Lower leg skin (tissue), 3 donors: ENCODE data around the gene SMIM22.

Experiments used
- POLR2A ChIP-seq, 2 donors: fragments of 450-650 bp; IDR thresholded peaks; one replicate each; pipeline ENCODE4 v1.6.1; 2016 to 2017; ENCODE audit warnings: antibody characterized with exemption in 2 of 2, mild to moderate bottlenecking in 1 of 2, moderate library complexity in 1 of 2
- TF ChIP-seq, protein P1 (sequence below), 3 donors: fragments of 450-650 bp; IDR thresholded peaks; one replicate each; pipeline ENCODE4 v1.5.1; 2016; ENCODE audit warnings: antibody characterized with exemption in 3 of 3, mild to moderate bottlenecking in 3 of 3, moderate library complexity in 2 of 3

DNA sequence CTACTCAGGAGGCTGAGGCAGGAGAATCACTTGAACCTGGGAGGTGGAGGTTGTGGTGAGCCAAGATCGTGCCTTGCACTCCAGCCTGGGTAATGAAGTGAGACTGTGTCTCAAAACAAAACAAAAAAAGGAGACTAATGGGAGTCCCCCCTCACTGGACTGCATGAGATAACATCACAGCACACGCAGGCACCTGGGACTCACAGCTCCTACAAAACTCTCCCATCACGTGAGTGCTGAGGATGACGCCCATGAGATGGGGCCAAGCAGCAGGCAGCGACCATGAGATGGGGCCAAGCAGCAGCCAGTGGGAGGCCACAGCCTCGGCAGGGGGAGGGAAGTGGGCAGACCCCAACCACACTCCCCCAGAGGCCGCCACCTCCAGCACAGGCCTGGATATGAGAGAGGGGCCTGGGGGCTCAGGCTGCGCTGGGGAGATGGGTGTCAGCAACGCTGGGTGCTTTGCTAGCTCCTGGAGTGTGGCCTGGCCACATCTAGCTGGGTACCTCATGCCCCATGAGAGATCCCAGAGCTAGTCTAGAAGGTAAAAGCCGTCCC is 45.4 kb upstream of the SMIM22 start:
- TF ChIP-seq POLR2A (IDR thresholded peaks at IDR 0.05), result no peak
- TF ChIP-seq, protein P1, sequence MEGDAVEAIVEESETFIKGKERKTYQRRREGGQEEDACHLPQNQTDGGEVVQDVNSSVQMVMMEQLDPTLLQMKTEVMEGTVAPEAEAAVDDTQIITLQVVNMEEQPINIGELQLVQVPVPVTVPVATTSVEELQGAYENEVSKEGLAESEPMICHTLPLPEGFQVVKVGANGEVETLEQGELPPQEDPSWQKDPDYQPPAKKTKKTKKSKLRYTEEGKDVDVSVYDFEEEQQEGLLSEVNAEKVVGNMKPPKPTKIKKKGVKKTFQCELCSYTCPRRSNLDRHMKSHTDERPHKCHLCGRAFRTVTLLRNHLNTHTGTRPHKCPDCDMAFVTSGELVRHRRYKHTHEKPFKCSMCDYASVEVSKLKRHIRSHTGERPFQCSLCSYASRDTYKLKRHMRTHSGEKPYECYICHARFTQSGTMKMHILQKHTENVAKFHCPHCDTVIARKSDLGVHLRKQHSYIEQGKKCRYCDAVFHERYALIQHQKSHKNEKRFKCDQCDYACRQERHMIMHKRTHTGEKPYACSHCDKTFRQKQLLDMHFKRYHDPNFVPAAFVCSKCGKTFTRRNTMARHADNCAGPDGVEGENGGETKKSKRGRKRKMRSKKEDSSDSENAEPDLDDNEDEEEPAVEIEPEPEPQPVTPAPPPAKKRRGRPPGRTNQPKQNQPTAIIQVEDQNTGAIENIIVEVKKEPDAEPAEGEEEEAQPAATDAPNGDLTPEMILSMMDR (IDR thresholded peaks at IDR 0.05), result no peak
